DND-41 (cell line): ENCODE results near the gene NPFF.
"Not testable (repeated sequence)": the region's sequence is repeated elsewhere in the genome, so short reads cannot be mapped to it uniquely, and the experiment has no call there.

Experiments
- ATAC-seq: fragments of 200-7000 bp; cut with Tn5 transposase; 3 replicates; pipeline ENCODE4 v1.9.1; 2021; ENCODE audit warnings: low read depth; ENCODE audit not compliant: insufficient read depth
- DNase-seq: peaks from one replicate; pipeline ENCODE4 v3.0.0-alpha.2; 2020
- H2AFZ ChIP-seq: 2 replicates; pipeline ENCODE4 v1.6.0; 2012; ENCODE audit warnings: low read depth, low read length
- H3K27ac ChIP-seq: 2 replicates; pipeline ENCODE4 v1.5.1; 2012; ENCODE audit warnings: low read length, inconsistent platforms
- H3K27me3 ChIP-seq: fragments of 200-600 bp; sonication (generic); 2 replicates; pipeline ENCODE4 v1.6.0; 2012; ENCODE audit warnings: low read length, mild to moderate bottlenecking, inconsistent platforms; ENCODE audit not compliant: insufficient read depth, poor library complexity
- H3K36me3 ChIP-seq: 2 replicates; pipeline ENCODE4 v1.5.1; 2012; ENCODE audit warnings: low read length, inconsistent platforms; ENCODE audit not compliant: insufficient read depth
- H3K4me1 ChIP-seq: 2 replicates; pipeline ENCODE4 v1.5.1; 2012; ENCODE audit warnings: mild to moderate bottlenecking, low read length; ENCODE audit not compliant: insufficient read depth
- H3K4me2 ChIP-seq: 2 replicates; pipeline ENCODE4 v1.6.0; 2012; ENCODE audit warnings: mild to moderate bottlenecking, moderate library complexity, low read length, inconsistent platforms; ENCODE audit not compliant: insufficient read depth
- H3K4me3 ChIP-seq, 2 experiments: fragments of 200-600 bp in 1 of 2; shearing (Covaris generic) in 1 of 2; 2 replicates each; pipeline ENCODE4 v1.5.1; 2012 to 2016; ENCODE audit warnings: inconsistent platforms in 2 of 2, low read length in 2 of 2, mild to moderate bottlenecking in 2 of 2, low read depth in 1 of 2, moderate library complexity in 1 of 2
- H3K79me2 ChIP-seq: 2 replicates; pipeline ENCODE4 v1.6.0; 2012; ENCODE audit warnings: low read length, inconsistent platforms; ENCODE audit not compliant: insufficient read depth
- H3K9ac ChIP-seq: 2 replicates; pipeline ENCODE4 v1.6.0; 2012; ENCODE audit warnings: low read depth, mild to moderate bottlenecking, inconsistent platforms, low read length, moderate library complexity
- H3K9me3 ChIP-seq: 2 replicates; pipeline ENCODE4 v1.5.1; 2012; ENCODE audit warnings: low read length, moderate library complexity, mild to moderate bottlenecking, inconsistent platforms; ENCODE audit not compliant: insufficient read depth, severe bottlenecking
- H4K20me1 ChIP-seq: 2 replicates; pipeline ENCODE4 v1.6.0; 2012; ENCODE audit warnings: low read length; ENCODE audit not compliant: insufficient read depth
- EZH2 ChIP-seq: IDR thresholded peaks from 3 replicates; pipeline ENCODE4 v1.6.1; 2012; ENCODE audit warnings: borderline replicate concordance, low read depth, mild to moderate bottlenecking, moderate library complexity, low read length, inconsistent platforms; ENCODE audit not compliant: severe bottlenecking
- TF ChIP-seq, protein P1 (sequence below): IDR thresholded peaks from 2 replicates; pipeline ENCODE4 v1.5.1; 2012; ENCODE audit warnings: borderline replicate concordance, low read length, moderate library complexity, mild to moderate bottlenecking; ENCODE audit not compliant: poor library complexity, severe bottlenecking; ENCODE audit errors: extremely low read depth

Gene NPFF

DNA sequence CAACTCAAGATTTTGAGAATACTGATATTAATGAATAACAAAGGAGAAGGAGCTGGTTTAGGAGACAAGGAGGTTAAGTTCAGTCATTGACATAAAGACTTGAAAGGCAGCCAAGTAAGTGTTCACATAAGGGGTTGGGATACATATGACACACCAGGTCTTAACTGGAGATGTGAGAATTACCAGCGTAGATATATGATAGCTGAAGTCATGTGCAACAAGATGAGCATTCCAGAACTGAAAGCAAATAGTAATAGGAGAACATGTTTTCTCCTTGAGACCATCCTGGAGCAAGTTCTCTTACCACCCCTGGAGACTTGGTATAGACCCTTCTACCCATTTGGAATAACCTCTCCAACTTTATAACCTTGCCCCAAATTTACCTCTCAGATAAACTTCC, 43.3 kb upstream of the NPFF start:
- Histone ChIP-seq H3K4me2 (no peak overlapping the region), H3K4me1 (no peaks in the 10 kb centered on the region), H3K27ac (no peak overlapping the region), H3K36me3 (peaks cover 31% of the 10 kb centered on the region), H3K79me2 (no peaks in the 10 kb centered on the region), H2AFZ (no peak overlapping the region), H3K9me3 (no peaks in the 10 kb centered on the region), H3K9ac (no peak overlapping the region), H4K20me1 (no peaks in the 10 kb centered on the region), H3K27me3 (no peaks in the 10 kb centered on the region), H3K4me3 (no peak overlapping the region)
- DNase-seq (no peak), ATAC-seq (no peak)
- TF ChIP-seq, protein P1, sequence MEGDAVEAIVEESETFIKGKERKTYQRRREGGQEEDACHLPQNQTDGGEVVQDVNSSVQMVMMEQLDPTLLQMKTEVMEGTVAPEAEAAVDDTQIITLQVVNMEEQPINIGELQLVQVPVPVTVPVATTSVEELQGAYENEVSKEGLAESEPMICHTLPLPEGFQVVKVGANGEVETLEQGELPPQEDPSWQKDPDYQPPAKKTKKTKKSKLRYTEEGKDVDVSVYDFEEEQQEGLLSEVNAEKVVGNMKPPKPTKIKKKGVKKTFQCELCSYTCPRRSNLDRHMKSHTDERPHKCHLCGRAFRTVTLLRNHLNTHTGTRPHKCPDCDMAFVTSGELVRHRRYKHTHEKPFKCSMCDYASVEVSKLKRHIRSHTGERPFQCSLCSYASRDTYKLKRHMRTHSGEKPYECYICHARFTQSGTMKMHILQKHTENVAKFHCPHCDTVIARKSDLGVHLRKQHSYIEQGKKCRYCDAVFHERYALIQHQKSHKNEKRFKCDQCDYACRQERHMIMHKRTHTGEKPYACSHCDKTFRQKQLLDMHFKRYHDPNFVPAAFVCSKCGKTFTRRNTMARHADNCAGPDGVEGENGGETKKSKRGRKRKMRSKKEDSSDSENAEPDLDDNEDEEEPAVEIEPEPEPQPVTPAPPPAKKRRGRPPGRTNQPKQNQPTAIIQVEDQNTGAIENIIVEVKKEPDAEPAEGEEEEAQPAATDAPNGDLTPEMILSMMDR, result no peak
- TF ChIP-seq EZH2, result no peak

DNA sequence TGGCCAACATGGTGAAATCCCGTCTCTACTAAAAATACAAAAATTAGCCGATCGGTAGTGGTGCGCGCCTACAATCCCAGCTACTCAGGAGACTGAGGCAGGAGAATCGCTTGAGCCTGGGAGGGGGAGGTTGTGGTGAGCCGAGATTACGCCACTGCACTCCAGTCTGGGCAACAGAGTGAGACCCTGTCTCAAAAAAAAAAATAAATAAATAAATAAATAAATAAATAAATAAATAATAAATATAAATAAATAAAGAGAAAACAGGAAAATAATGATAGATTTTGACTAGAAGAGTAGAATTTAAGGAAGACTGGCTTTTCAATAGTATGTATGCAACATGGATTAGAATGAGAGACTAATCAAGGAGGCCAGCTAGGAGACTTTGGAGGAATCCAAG, 42.8 kb upstream of the NPFF start:
- not testable (repeated sequence) for H3K9me3 ChIP-seq, H3K9ac ChIP-seq, H3K27ac ChIP-seq, H3K4me3 ChIP-seq, H3K79me2 ChIP-seq, H3K4me2 ChIP-seq, H2AFZ ChIP-seq, H4K20me1 ChIP-seq, H3K27me3 ChIP-seq, DNase-seq, ATAC-seq, H3K4me1 ChIP-seq
- peaks cover 31% of the 10 kb centered on the region for H3K36me3 ChIP-seq

DNA sequence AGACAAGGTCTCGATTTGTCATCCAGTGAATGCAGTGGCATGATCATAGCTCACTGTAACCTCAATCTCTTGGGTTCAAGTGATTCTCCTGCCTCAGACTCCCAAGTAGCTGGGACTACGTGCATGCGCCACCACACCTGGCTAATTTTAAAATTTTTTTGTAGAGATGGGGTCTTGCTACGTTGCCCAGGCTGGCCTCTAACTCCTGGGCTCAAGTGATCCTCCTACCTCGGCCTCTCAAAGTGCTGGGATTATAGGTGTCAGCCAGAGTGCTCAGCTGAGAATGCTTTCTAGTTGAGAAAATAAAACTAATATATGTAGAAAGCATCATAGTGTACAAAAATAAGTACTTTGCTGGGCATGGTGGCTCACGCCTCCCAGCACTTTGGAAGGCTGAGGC, 41.1 kb upstream of the NPFF start:
- DNase-seq, H3K4me1 ChIP-seq, H2AFZ ChIP-seq, ATAC-seq, H3K79me2 ChIP-seq, H3K4me3 ChIP-seq, H3K4me2 ChIP-seq, H3K9me3 ChIP-seq, H3K27me3 ChIP-seq, H3K9ac ChIP-seq, H3K27ac ChIP-seq, H4K20me1 ChIP-seq: not testable (repeated sequence)
- peaks cover 36% of the 10 kb centered on the region for H3K36me3 ChIP-seq

DNA sequence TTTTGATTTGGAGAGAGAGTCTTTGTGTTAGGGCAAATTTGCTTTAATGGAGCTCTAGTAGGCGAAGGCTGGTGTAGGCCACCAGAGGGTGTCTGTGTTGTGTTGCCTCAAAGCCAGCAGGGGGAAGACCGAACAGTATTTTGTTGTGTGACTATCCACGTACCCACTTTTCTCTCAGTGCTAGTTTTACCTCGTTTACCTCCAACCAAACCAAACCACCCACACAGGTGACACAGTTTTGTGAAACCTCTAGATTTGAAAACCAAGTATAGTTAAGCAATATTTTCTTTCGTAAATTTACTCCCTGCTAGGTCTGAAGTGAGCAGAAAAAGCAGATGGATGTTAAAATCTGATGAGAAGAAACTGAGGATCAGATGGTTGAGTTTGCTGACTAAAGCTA, 36.3 kb upstream of the NPFF start:
- TF ChIP-seq EZH2, result no peak
- TF ChIP-seq, protein P1, result peak; percentile 72
- Histone ChIP-seq H4K20me1 (no peaks in the 10 kb centered on the region), H3K9me3 (no peaks in the 10 kb centered on the region), H3K4me3 (no peak overlapping the region), H3K4me1 (no peaks in the 10 kb centered on the region), H3K27me3 (no peaks in the 10 kb centered on the region), H3K36me3 (peaks cover 49% of the 10 kb centered on the region), H3K9ac (no peak overlapping the region), H3K4me2 (no peak overlapping the region), H2AFZ (no peak overlapping the region), H3K79me2 (no peaks in the 10 kb centered on the region), H3K27ac (no peak overlapping the region)
- peak; percentile 86 for ATAC-seq
- DNase-seq, result peak; percentile 52
